Adrenal gland (tissue), 12 donors: Measurements from ENCODE around the gene ZC3H12C. TPM values are rescaled to one million over a fixed set of nuclear protein-coding genes. Genes with fewer than 3 reads are reported as not detected.

Source experiments
- DNase-seq, 7 donors: peaks; one replicate each; pipeline ENCODE4 v3.0.0-alpha.2; 2019 to 2020
- H3K27ac ChIP-seq, 5 donors: fragments of 200-600 bp; sonication (generic) in 4 of 5; 1 replicate in 3 of 5; 2 replicates in 2 of 5; pipeline versions ENCODE4 v1.5.1 to v1.8.0; 2016 to 2020; ENCODE audit warnings: mild to moderate bottlenecking in 1 of 5
- H3K27me3 ChIP-seq: fragments of 200-600 bp; 2 replicates; pipeline ENCODE4 v1.8.0; 2021
- H3K36me3 ChIP-seq, 2 donors: fragments of 200-600 bp; replicated peaks in 1 of 2; 1 replicate in 1 of 2; 2 replicates in 1 of 2; pipeline versions ENCODE4 v1.5.1 to v1.8.0; 2018 to 2022
- H3K4me1 ChIP-seq, 2 donors: fragments of 200-600 bp; replicated peaks in 1 of 2; 1 replicate in 1 of 2; 2 replicates in 1 of 2; pipeline versions ENCODE4 v1.5.1 to v1.8.0; 2018 to 2021
- H3K4me3 ChIP-seq, 4 donors: fragments of 200-600 bp; sonication (generic) in 3 of 4; one replicate each; pipeline ENCODE4 v1.5.1; 2016 to 2018
- H3K9me3 ChIP-seq, 3 donors: fragments of 200-600 bp; sonication (generic) in 1 of 3; replicated peaks in 1 of 3; 1 replicate in 2 of 3; 2 replicates in 1 of 3; pipeline versions ENCODE4 v1.5.1 to v1.8.0; 2016 to 2021
- POLR2A ChIP-seq, 2 donors: fragments of 450-650 bp; IDR thresholded peaks; one replicate each; pipeline ENCODE4 v1.6.1; 2017; ENCODE audit warnings: antibody characterized with exemption in 2 of 2, mild to moderate bottlenecking in 2 of 2, moderate library complexity in 1 of 2
- WGBS, 4 donors: extraction: QIAGEN DNeasy Blood & Tissue Kit in 2 of 4; methylation state at CpG; one replicate each; pipeline versions ENCODE4 v1.1.5 to v1.1.7; 2013 to 2017; 5-methylcytosine and 5-hydroxymethylcytosine counted together
- intact Hi-C, 2 donors: fragments of 100-400 bp; cut with DNase I; formaldehyde crosslinking; loops; one replicate each; pipeline versions ENCODE4 v1.14.1 to v1.15.0; 2022 to 2023
- polyA plus RNA-seq, 3 donors: library from polyadenylated mRNA; stranded (reverse); fragments of 200-250 nt in 2 of 3; fragments of 350-450 nt in 1 of 3; fragmentation: Illumina TruSeq in 1 of 3; extraction: RNeasy Lipid Tissue Mini Kit (QIAGEN cat#74804) in 1 of 3; gene quantifications; one replicate each; pipeline ENCODE4 v1.2.3, GENCODE V29; 2013 to 2014
- total RNA-seq, 9 donors: library from RNA; depleted of rRNA in 4 of 9; stranded (reverse); fragments of >200 nt in 4 of 9; fragments of 120-200 nt in 1 of 9; fragmentation: NEBNext Ultra II Directional in 1 of 9; extraction: Animal tissue kit (Norgen Biotek cat#: 25700) in 1 of 9; gene quantifications; one replicate each; pipeline versions ENCODE4 v1.1.0 to v1.2.4, GENCODE V29; 2013 to 2023
- TF ChIP-seq, protein P1 (sequence below), 6 experiments: fragments of 450-650 bp in 4 of 6; fragments of 200-600 bp in 2 of 6; sonication (generic) in 1 of 6; IDR thresholded peaks; 1 replicate in 5 of 6; 2 replicates in 1 of 6; pipeline versions ENCODE4 v1.5.1 to v1.8.0; 2016 to 2021; ENCODE audit warnings: antibody characterized with exemption in 6 of 6, mild to moderate bottlenecking in 2 of 6, moderate library complexity in 1 of 6
- donor health status: healthy with polysubstance abuse.
- donor health status: Bipolar disorder and iron deficiency.
- donor health status: DM: yes; HTN: yes; CAD: no.
- donor health status: DM: no; HTN: no; CAD: no.
- donor health status: DM: no; HTN: no; CAD: no.
- donor health status: DM: yes; HTN: yes; CAD: no.

Gene ZC3H12C
- total and polyA plus RNA-seq, 12 donors, result 4.4 to 28.9 (median 19.8) TPM

DNA sequence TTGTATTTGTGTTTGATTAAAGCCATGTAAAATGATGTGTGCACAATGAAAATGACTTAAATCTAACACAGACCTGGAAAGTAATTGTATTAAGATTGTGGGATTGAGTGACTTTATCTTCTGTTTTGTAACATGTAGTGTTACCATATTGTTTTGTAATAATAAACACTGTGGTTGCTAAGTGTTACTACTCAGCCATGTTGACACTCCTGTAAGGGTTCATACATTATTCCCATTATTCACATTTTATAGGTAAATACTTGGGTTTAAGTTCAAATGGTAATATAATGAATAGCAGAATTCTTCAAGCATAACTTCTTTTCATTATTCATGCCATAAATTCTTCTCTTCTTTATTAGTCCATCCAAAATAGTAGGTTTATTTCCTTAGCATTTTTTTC is 69.0 kb downstream of the ZC3H12C start:
- DNase-seq, result no peak
- Histone ChIP-seq H3K27me3 (no peaks in the 10 kb centered on the region), H3K4me3 (no peak overlapping the region), H3K27ac (no peak overlapping the region), H3K36me3 (peaks cover 0 to 27% of the 10 kb centered on the region in 2 donors), H3K4me1 (peaks cover 0 to 4% of the 10 kb centered on the region in 2 donors), H3K9me3 (no peaks in the 10 kb centered on the region)
- intact Hi-C loops, result no loop called here
- no peak for TF ChIP-seq POLR2A (IDR thresholded peaks at IDR 0.05)
- TF ChIP-seq, protein P1, sequence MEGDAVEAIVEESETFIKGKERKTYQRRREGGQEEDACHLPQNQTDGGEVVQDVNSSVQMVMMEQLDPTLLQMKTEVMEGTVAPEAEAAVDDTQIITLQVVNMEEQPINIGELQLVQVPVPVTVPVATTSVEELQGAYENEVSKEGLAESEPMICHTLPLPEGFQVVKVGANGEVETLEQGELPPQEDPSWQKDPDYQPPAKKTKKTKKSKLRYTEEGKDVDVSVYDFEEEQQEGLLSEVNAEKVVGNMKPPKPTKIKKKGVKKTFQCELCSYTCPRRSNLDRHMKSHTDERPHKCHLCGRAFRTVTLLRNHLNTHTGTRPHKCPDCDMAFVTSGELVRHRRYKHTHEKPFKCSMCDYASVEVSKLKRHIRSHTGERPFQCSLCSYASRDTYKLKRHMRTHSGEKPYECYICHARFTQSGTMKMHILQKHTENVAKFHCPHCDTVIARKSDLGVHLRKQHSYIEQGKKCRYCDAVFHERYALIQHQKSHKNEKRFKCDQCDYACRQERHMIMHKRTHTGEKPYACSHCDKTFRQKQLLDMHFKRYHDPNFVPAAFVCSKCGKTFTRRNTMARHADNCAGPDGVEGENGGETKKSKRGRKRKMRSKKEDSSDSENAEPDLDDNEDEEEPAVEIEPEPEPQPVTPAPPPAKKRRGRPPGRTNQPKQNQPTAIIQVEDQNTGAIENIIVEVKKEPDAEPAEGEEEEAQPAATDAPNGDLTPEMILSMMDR (IDR thresholded peaks at IDR 0.05), result no peak

DNA sequence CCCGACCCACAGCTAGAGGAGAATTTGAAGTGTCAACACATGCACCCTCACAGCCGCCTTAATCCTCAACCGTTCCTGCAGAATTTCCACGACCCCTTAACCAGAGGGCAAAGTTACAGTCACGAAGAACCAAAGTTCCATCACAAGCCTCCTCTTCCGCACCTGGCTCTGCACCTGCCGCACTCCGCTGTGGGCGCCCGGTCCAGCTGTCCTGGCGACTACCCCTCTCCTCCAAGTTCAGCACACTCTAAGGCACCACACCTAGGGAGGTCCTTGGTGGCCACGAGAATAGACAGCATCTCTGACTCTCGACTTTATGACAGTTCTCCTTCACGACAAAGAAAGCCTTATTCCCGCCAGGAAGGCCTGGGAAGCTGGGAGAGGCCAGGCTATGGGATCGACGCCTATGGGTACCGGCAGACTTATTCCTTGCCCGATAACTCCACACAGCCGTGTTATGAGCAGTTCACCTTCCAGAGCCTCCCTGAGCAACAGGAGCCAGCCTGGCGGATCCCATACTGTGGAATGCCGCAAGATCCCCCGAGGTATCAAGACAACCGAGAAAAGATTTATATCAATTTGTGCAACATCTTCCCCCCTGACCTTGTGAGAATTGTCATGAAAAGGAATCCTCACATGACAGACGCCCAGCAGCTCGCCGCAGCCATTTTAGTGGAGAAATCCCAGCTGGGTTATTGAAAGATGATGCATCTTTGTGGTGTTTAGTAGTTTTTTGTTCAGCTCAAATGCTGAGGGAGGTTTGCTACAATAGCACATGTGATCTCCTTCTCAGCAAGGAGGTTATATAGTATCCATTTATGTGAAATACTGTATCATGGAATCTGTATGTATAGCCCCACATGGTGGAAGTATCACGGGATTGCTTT is 72.1 kb downstream of the ZC3H12C start:
- Histone ChIP-seq H3K36me3 (peaks cover 0 to 17% of the 10 kb centered on the region in 2 donors), H3K4me1 (no peaks in the 10 kb centered on the region), H3K27me3 (no peaks in the 10 kb centered on the region), H3K27ac (no peak overlapping the region), H3K9me3 (no peaks in the 10 kb centered on the region), H3K4me3 (no peak overlapping the region)
- intact Hi-C loops, result no loop called here
- WGBS, 4 donors, result 93 to 96% (median 95%) methylated on average over 24 to 28 of the region's 28 CpGs
- DNase-seq, result no peak
- TF ChIP-seq, protein P1 (IDR thresholded peaks at IDR 0.05), result no peak

DNA sequence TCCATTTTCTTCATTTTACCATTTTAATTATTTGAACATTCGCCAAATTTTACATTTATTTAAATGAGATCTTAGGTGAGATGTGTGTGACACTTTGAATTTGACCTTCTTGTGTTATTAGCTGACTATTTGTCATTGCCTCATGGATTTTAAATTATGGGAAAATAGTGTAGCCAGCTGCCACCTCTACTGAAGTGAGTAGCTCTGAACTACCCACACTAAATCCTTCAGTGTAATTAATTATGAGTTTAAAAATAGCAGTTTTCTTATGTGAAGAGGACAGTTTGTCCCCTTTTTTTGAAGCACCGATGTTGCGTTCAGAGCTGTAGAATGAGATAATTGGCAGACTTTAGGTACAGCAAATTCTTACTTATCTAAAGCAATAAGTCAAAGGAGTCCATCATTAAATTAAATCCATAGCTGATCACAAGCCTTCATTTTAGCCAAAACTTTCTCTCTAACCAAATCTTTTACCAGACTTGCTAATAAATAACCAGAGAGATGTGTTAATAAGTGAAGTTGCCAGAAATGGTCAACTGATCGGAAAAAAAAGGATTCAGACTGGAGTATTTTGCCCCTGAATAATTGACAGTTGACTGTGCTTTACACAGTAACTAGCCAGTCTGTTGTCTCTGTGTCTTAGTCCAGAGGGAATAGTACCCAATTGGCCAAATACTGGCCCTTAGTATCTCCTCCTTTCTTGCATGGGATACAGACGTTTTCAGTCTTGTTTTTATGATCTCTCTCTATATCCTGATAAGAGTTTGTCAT is 75.0 kb downstream of the ZC3H12C start:
- WGBS, 4 donors, result 68 to 77% (median 71%) methylated on average over 5 of the region's 5 CpGs
- TF ChIP-seq, protein P1 (IDR thresholded peaks at IDR 0.05), result no peak
- TF ChIP-seq POLR2A (IDR thresholded peaks at IDR 0.05), result no peak
- H3K27me3 ChIP-seq, result no peaks in the 10 kb centered on the region
- H3K4me1 ChIP-seq, result no peaks in the 10 kb centered on the region
- DNase-seq, result no peak
- H3K4me3 ChIP-seq, result no peak overlapping the region
- intact Hi-C loops, result no loop called here
- H3K36me3 ChIP-seq, result peaks cover 0 to 17% of the 10 kb centered on the region in 2 donors
- no peaks in the 10 kb centered on the region for H3K9me3 ChIP-seq
- H3K27ac ChIP-seq, result no peak overlapping the region

DNA sequence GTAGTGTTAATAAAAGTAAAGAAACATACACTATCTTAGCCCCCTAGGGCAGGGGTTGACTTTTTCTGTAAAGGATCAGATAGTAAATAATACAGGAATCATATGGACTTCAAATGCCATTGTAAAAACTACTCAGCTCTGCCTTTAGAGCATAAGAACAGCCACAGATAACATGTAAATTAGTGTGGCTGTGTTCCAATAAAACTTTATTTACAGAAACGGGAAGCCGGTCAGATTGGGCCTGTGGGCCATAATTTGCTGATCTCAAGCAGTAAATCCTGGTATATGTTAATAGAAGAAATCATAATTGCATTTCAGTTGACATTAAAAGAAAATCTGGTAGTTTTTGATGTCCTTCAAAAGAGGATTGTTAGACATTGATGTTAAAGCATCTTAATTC is 76.5 kb downstream of the ZC3H12C start:
- TF ChIP-seq, protein P1 (IDR thresholded peaks at IDR 0.05), result no peak
- no peak for TF ChIP-seq POLR2A (IDR thresholded peaks at IDR 0.05)
- intact Hi-C loops, result no loop called here
- H3K4me3 ChIP-seq, result no peak overlapping the region
- 80 to 92% (median 84%) methylated on average over 2 of the region's 2 CpGs for WGBS, 4 donors
- H3K27me3 ChIP-seq, result no peaks in the 10 kb centered on the region
- peaks cover 0 to 9% of the 10 kb centered on the region in 2 donors for H3K4me1 ChIP-seq
- no peak for DNase-seq
- no peak overlapping the region for H3K27ac ChIP-seq
- peaks cover 0 to 11% of the 10 kb centered on the region in 2 donors for H3K36me3 ChIP-seq
- no peaks in the 10 kb centered on the region for H3K9me3 ChIP-seq
